Cardiac fibroblast (primary cell): Measurements from ENCODE around the gene IL18BP.

ENCODE experiments used
- DNase-seq, 2 donors: peaks; one replicate each; pipeline versions ENCODE4 v3.0.0 to v3.0.0-alpha.2; 2010; ENCODE audit warnings: low read depth in 2 of 2
- H3K4me3 ChIP-seq, 2 donors: replicated peaks in 1 of 2; 1 replicate in 1 of 2; 2 replicates in 1 of 2; pipeline ENCODE4 v1.5.1; 2011; ENCODE audit warnings: low read depth in 2 of 2, low read length in 2 of 2, mild to moderate bottlenecking in 2 of 2, moderate library complexity in 1 of 2
- TF ChIP-seq, protein P1 (sequence below): IDR thresholded peaks from one replicate; pipeline ENCODE4 v1.5.1; 2011; ENCODE audit warnings: low read depth, mild to moderate bottlenecking, low read length, inconsistent platforms

The IL18BP gene

DNA sequence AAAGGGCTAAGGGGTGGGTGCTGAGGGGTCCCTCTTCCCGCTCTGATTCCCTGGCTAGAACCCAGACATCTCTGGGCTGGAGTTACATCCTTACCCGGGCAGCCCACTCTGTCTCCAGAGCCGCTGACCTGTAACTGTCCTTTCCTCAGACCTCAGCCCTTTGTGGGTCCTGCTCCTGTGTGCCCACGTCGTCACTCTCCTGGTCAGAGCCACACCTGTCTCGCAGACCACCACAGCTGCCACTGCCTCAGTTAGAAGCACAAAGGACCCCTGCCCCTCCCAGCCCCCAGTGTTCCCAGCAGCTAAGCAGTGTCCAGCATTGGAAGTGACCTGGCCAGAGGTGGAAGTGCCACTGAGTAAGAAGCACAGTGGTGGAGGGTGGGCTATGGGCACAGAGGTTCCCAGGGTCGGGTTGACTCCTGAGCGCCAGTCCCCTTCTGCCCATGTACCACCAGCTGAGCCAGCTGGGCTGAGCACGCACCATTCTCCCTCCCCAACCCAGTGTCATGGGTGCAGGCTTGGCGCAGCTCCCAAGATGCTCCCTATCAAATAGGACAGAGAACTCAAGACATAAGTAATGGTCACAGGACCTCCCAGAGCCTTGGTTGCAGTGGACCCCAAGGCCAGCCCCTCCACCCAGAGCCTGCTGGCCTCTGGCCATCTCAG is 1.6 kb downstream of the IL18BP start:
- no peak overlapping the region for H3K4me3 ChIP-seq
- DNase-seq = no peak
- TF ChIP-seq, protein P1, sequence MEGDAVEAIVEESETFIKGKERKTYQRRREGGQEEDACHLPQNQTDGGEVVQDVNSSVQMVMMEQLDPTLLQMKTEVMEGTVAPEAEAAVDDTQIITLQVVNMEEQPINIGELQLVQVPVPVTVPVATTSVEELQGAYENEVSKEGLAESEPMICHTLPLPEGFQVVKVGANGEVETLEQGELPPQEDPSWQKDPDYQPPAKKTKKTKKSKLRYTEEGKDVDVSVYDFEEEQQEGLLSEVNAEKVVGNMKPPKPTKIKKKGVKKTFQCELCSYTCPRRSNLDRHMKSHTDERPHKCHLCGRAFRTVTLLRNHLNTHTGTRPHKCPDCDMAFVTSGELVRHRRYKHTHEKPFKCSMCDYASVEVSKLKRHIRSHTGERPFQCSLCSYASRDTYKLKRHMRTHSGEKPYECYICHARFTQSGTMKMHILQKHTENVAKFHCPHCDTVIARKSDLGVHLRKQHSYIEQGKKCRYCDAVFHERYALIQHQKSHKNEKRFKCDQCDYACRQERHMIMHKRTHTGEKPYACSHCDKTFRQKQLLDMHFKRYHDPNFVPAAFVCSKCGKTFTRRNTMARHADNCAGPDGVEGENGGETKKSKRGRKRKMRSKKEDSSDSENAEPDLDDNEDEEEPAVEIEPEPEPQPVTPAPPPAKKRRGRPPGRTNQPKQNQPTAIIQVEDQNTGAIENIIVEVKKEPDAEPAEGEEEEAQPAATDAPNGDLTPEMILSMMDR = no peak

DNA sequence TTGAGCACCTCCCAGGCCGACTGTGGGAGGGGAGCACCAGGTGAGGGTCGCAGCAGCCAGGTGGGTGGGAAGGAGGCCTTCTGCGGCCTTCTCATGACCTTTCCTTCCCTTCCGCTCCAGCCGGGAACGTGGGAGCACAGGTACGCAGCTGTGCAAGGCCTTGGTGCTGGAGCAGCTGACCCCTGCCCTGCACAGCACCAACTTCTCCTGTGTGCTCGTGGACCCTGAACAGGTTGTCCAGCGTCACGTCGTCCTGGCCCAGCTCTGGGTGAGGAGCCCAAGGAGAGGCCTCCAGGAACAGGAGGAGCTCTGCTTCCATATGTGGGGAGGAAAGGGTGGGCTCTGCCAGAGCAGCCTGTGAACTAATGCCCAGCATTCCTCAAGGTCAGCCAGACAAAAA is 2.6 kb downstream of the IL18BP start:
- TF ChIP-seq, protein P1 = no peak
- no peak for DNase-seq
- H3K4me3 ChIP-seq = no peak overlapping the region

DNA sequence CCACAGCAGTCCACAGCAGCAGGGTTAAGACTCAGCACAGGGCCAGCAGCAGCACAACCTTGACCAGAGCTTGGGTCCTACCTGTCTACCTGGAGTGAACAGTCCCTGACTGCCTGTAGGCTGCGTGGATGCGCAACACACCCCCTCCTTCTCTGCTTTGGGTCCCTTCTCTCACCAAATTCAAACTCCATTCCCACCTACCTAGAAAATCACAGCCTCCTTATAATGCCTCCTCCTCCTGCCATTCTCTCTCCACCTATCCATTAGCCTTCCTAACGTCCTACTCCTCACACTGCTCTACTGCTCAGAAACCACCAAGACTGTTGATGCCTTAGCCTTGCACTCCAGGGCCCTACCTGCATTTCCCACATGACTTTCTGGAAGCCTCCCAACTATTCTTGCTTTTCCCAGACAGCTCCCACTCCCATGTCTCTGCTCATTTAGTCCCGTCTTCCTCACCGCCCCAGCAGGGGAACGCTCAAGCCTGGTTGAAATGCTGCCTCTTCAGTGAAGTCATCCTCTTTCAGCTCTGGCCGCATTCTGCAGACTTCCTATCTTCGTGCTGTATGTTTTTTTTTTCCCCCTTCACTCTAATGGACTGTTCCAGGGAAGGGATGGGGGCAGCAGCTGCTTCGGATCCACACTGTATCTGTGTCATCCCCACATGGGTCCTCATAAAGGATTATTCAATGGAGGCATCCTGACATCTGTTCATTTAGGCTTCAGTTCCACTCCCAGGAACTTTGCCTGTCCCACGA is 3.3 kb downstream of the IL18BP start:
- DNase-seq = no peak
- TF ChIP-seq, protein P1 = no peak
- no peak overlapping the region for H3K4me3 ChIP-seq

- TF ChIP-seq, protein P1 = no peak
Measured at GRCh38 chr11:72002841-72003775, 4.4 kb downstream of the IL18BP start.

DNA sequence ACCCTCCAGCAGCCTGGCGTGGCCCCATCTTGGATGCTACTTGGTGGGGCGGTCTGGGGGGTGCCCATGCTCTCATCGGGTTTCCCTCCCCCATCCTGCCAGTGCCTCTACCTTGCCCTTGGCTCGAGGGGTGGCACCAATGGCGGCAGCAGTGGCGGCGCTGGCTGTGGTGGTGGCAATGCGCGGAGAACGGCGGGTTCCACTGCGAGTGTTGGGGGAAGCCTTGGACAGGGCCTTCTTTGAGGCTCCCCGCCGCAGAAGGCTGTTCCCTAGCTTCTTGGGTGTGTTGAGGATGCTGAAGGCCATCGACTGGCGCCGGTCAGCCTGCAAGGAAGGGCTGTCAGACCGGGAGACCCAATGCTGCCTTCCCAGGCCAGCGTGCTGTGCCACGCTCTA is 5.1 kb downstream of the IL18BP start:
- H3K4me3 ChIP-seq = no peak overlapping the region
- no peak for DNase-seq
- TF ChIP-seq, protein P1 = no peak

More at GRCh38 chr11:72002841-72003775, 4.4 kb downstream of the IL18BP start:
- no peak for DNase-seq
- no peak overlapping the region for H3K4me3 ChIP-seq

DNA sequence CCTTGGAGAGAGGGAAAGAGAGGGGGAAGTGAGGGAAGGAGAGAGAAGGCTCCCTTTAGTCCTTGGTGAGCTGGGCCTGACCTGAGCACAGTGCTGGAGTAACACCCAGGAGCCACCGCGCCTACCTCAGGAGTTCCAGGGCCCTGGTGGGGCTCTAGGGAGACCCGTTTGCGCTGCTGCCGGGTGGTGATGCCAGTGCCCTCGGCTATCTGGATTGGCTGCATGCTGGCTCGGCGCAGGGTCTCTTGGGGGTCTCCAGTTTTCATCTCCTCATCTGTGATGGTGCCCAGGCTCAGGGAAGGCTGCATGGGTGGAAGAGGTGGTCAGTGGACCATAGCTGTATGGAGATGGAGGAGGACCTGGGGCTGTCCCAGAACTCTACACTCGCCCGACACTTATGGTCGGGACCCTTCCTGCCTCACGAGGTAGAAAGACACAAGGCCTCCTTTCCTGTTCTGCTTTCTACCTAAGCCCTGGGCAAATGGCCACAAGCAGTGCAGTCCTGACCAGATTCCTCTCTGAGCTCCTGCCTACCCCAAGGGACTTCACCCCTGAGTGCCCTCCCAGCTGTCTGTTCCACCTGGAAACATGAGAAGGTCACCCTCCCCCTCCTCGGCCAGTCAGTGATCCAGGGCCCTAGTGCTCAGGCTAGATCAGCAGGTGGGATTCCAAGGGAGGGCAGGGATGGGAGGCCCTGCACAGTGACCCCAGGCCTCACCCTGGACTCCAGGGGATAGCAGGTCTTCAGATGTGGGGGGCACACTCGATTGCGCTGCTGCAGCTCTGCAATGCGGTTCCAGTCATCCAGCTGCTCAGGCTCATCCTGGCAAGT is 6.0 kb downstream of the IL18BP start:
- TF ChIP-seq, protein P1 = no peak
- no peak overlapping the region for H3K4me3 ChIP-seq
- DNase-seq = no peak
